GM21576 (cell line): ENCODE data around the gene ECI1.

Source experiments
- ATAC-seq: cut with Tn5 transposase; IDR thresholded peaks from one replicate; pipeline ENCODE4 v1.9.1; 2021; ENCODE audit warnings: mild to moderate bottlenecking, moderate library complexity; ENCODE audit not compliant: unreplicated experiment

The ECI1 gene

GRCh38 chr16:2197765-2198164, 53.6 kb downstream of the ECI1 start:
- no peak for ATAC-seq

DNA sequence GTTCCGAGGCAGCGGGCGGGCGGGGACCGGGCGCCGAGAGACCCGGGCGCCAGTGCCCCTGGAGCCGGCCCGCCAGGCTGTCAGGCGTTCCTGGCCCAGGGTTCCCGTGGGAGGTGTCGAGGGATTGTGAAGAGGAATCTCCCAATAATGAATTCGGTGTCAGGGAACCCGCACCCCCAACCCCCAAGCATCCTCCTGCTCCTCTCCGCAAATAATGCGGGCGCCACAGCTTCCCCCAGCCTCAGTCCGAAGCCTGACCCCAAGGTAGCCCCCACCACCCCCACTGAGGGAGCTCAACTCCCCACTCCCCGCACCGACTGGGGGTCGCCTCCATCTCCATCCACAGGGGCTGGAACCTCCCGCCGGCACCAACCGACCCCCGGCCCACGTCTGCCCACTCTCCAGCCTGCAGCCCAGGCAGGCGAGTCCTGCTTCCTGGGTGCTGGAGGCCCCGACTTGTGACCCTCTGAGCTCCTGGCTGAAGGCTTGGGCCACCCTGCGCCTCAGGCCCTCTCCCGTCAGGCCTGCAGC, 54.3 kb downstream of the ECI1 start:
- no peak for ATAC-seq

DNA sequence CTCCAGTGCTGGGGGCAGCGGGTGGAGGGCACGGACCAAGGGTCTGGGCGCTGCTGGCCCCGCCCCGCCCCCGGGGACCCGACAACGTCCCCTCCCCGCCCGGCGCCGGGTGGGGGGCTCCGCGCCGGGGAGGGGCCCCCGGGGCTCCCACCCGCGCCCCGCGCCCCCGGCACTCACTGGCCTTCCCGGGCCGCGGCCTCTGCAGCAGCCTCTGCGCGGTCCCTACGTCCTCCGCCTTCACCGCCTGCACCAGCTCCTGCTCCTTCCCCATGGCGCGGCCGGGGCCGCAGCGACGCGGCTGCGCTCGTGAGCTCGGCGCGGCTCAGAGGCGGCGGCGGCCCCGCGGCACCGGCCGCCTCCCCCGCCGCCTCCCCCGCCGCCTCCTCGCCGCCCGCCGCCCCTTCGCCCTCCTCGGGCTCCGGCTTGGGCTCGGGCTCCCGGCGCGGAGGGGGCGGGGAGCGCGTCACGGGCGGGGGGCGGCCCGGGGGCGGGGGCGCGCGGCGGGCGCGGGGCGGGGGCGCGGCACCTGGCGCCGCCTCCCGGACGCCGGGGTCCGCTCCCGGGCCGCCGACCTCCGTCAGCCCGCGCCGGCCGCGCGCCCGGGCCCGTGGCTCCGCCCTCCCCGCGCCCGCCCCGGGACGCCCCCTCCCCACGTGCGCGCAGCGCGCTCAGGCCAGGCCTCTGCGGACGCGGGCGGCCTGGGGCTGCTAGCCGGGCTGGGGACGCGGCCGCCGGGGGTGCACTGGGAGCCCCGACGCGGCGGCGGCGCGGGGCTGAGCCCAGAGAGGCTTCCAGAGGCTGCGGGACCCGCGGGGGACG, 55.0 kb downstream of the ECI1 start, which contains the start of gene CASKIN1:
Gene CASKIN1 (minus strand): TSS at position 444 of the 819 bp plus-strand sequence. CDS start 173 bp downstream, at position 271.
- no peak for ATAC-seq

DNA sequence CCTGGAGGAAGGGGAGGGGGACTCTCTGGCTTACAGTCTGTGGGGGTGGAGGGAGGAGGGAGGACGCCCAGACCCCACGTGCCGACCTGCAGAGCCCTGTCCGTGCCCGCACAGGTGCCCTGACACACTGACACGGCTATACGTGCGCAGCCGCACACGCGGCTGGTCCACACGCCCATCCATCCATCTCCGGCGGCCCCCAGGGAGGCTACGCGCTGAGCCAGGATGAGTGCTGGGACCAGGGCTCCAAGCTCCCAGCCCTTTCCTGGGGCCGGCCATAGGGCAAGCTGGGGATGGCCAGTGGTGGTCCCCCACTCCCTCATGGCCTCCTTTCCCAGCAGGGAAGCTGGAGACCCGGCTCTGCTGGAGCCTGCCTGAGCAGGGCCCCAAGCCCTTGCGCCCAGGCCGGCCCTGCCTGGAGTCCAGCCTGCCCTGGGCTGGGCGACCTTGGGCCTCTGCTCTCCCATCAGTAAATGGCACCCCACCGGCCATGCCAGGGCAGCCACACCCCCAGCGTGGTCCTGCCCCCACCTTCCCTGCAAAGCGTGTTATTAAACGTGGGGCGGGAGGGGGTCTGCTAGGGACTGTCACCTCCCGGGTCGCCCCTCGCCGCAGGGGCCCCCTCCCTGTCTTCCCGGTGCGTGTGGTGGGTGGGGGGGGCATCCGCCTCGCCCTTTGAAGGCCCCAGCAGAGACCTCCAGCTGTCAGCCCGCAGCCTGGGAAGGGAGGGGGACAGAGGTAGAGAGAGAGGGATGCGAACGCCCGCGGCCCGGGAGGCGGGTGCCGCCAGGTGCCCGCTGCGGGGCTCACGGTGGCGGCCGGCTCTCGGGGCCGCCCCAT, 55.8 kb downstream of the ECI1 start:
- no peak for ATAC-seq

- no peak for ATAC-seq
Measured at GRCh38 chr16:2194852-2195321, 56.5 kb downstream of the ECI1 start.

GRCh38 chr16:2194166-2194834, 57.1 kb downstream of the ECI1 start:
- ATAC-seq: no peak

DNA sequence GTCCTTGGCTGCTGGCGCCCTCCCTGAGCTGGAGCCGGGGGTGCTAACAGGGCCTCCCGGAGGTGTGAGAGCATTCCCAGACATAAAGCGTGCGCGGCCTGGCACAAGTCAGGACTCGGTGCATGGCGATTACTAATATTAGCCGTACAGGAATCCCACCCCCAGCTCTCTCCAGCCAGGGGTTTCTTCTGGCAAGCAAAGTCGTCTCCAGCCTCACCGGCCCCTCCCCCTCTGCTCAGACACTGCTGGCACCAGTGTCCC, 60.0 kb downstream of the ECI1 start:
- ATAC-seq: no peak

GRCh38 chr16:2190659-2191445, 60.5 kb downstream of the ECI1 start:
- ATAC-seq: no peak

DNA sequence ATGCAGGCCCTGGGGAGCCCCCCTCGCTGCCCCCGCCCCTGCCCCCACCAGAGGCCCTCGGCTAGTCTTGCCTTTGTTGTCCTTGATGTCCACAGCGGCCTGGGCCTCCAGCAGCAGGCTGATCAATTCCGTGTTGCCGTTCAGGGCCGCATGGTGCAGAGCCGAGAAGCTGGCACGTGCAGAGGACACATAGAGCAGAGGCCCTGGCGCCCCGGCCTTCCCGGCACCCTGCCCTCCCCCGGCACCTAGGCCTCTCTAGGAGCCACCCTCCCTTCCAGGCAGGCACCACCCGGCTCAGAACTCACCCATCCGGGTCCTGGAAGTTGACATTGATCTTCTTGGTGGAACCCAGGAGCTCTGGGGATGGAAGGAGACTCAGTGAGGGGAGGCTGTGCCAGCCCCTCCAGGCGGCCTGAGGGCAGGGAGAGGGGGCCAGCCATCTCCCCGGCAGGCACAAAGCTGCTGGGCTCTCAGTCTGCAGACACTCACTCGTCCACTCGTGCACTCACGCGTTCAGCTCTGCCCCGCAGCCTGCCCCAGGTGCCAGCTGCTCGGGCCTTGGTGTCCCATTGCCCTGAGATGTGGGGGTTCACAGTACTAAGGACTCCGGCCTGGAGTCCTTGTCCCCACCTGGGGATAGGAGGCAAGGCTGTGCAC, 61.3 kb downstream of the ECI1 start:
- no peak for ATAC-seq
